GM10248 (cell line): ENCODE measurements around the gene STARD3.
"Not testable (repeated sequence)": the region's sequence is repeated elsewhere in the genome, so short reads cannot be mapped to it uniquely, and the experiment has no call there.

Source experiments
- CTCF ChIA-PET: fragments of 300-600 bp; sonication (Branson Sonifier 250); formaldehyde crosslinking; extraction: SDS; loops from one replicate; lab custom pipeline; 2021; ENCODE audit warnings: antibody characterized with exemption; lab: Yijun Ruan, JAX
- POLR2A ChIA-PET: fragments of 350-650 bp; sonication (Branson Sonifier 250); formaldehyde crosslinking; extraction: SDS; loops from one replicate; lab custom pipeline; 2020; ENCODE audit warnings: antibody characterized with exemption; lab: Yijun Ruan, JAX
- DNase-seq: peaks from one replicate; pipeline ENCODE4 v3.0.0; 2012; ENCODE audit errors: extremely low spot score
- CTCF ChIP-seq: IDR thresholded peaks from 2 replicates; pipeline ENCODE4 v1.5.1; 2012; ENCODE audit warnings: mild to moderate bottlenecking, low read depth; ENCODE audit errors: extremely low read depth, missing control alignments, control extremely low read depth

The STARD3 gene

GRCh38 chr17:39694593-39694992, 57.6 kb downstream of the STARD3 start:
- TF ChIP-seq CTCF: no peak
- POLR2A ChIA-PET: no interaction called here
- no peak for DNase-seq
- CTCF ChIA-PET: interaction anchor here (1.4 to 2.7 kb wide), 4 partner anchors 8 to 41 kb away, joined by 3 to 12 read pairs (median 6); no protein-coding TSS in a partner anchor

- no peak for TF ChIP-seq CTCF
- ChIA-PET CTCF (interaction anchor here (0.7 to 2.7 kb wide), 5 partner anchors 9 to 41 kb away, joined by 3 to 12 read pairs (median 4); no protein-coding TSS in a partner anchor), POLR2A (interaction anchor here (0.6 kb wide), 1 partner anchor 28 kb away, joined by 4 read pairs; no protein-coding TSS in a partner anchor)
- no peak for DNase-seq
Measured at GRCh38 chr17:39695089-39695474, 58.1 kb downstream of the STARD3 start.

GRCh38 chr17:39696731-39697130, 59.8 kb downstream of the STARD3 start:
- ChIA-PET POLR2A (no interaction called here), CTCF (interaction anchor here (1.6 to 2.2 kb wide), 6 partner anchors 9 to 75 kb away, joined by 3 to 12 read pairs (median 6); partner anchors contain the start of genes MIEN1 and PGAP3)
- TF ChIP-seq CTCF: no peak
- no peak for DNase-seq

- POLR2A ChIA-PET: no interaction called here
- CTCF ChIA-PET: interaction anchor here (0.7 to 2.2 kb wide), 6 partner anchors 10 to 401 kb away, joined by 3 to 6 read pairs (median 4); partner anchors contain the start of gene PGAP3
- no peak for DNase-seq
- TF ChIP-seq CTCF: no peak
Measured at GRCh38 chr17:39697961-39698360, 61.0 kb downstream of the STARD3 start.

DNA sequence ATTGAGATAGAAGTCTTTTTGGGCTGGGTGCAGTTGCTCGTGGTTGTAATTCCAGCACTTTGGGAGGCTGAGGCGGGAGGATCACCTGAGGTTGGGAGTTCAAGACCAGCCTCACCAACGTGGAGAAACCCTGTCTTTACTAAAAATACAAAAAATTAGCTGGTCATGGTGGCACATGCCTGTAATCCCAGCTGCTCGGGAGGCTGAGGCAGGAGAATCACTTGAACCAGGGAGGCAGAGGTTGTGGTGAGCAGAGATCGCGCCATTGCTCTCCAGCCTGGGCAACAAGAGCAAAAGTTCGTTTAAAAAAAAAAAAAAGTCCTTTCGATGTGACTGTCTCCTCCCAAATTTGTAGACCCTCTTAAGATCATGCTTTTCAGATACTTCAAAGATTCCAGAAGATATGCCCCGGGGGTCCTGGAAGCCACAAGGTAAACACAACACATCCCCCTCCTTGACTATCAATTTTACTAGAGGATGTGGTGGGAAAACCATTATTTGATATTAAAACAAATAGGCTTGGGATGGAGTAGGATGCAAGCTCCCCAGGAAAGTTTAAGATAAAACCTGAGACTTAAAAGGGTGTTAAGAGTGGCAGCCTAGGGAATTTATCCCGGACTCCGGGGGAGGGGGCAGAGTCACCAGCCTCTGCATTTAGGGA, 62.3 kb downstream of the STARD3 start:
- CTCF ChIA-PET: interaction anchor here (1.7 kb wide), 1 partner anchor 31 kb away, joined by 5 read pairs; the partner anchor contains the start of gene MIEN1
- POLR2A ChIA-PET: not testable (repeated sequence)

DNA sequence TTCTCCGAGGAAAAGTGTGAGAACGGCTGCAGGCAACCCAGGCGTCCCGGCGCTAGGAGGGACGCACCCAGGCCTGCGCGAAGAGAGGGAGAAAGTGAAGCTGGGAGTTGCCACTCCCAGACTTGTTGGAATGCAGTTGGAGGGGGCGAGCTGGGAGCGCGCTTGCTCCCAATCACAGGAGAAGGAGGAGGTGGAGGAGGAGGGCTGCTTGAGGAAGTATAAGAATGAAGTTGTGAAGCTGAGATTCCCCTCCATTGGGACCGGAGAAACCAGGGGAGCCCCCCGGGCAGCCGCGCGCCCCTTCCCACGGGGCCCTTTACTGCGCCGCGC, 62.8 kb downstream of the STARD3 start, which contains the start of gene ERBB2:
Gene ERBB2 (plus strand): TSS at position 247 of the 330 bp plus-strand sequence. CDS start 175 bp downstream, outside the sequence.
- ChIA-PET POLR2A (no interaction called here), CTCF (interaction anchor here (1.7 kb wide), 1 partner anchor 30 kb away, joined by 5 read pairs; the partner anchor contains the start of gene MIEN1)
- no peak for DNase-seq
- TF ChIP-seq CTCF: no peak

More for the DNA sequence above, 62.3 kb downstream of the STARD3 start:
- DNase-seq: not testable (repeated sequence)
